Measurements from ENCODE around the gene SLAMF8.

- TF ChIP-seq, protein P1, sequence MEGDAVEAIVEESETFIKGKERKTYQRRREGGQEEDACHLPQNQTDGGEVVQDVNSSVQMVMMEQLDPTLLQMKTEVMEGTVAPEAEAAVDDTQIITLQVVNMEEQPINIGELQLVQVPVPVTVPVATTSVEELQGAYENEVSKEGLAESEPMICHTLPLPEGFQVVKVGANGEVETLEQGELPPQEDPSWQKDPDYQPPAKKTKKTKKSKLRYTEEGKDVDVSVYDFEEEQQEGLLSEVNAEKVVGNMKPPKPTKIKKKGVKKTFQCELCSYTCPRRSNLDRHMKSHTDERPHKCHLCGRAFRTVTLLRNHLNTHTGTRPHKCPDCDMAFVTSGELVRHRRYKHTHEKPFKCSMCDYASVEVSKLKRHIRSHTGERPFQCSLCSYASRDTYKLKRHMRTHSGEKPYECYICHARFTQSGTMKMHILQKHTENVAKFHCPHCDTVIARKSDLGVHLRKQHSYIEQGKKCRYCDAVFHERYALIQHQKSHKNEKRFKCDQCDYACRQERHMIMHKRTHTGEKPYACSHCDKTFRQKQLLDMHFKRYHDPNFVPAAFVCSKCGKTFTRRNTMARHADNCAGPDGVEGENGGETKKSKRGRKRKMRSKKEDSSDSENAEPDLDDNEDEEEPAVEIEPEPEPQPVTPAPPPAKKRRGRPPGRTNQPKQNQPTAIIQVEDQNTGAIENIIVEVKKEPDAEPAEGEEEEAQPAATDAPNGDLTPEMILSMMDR (IDR thresholded peaks at IDR 0.05), result no peak
- TF ChIP-seq EP300 (IDR thresholded peaks at IDR 0.05) (no peak), POLR2A (IDR thresholded peaks at IDR 0.05) (no peak)
Measured at GRCh38 chr1:159854116-159854692, 27.5 kb downstream of the SLAMF8 start.

All from suprapubic skin (tissue), 3 donors.